ENCODE measurements around the gene WNT9B.

WNT9B gene

DNA sequence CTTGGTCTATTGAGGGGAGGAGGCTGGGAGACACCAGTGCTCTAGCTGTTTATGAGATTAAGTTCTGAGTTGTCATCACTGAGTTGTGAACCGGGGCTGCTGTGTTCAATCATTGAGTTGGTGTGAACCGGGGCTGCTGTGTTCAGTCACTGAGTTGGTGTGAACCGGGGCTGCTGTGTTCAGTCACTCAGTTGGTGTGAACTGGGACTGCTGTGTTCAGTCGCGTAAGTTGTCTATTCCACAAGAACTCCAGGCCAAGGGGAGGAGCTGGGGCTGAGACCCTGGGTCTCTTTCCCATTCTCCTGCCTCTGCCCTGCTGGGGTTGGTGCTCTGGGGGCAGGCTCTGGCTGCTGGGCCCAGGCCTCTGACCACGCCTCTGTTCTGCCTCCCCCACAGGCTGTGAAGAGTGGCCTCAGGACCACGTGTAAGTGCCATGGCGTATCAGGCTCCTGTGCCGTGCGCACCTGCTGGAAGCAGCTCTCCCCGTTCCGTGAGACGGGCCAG lies 24.5 kb downstream of the WNT9B start:
- H3K27ac ChIP-seq = no peak overlapping the region
- no peak overlapping the region for H3K4me3 ChIP-seq

DNA sequence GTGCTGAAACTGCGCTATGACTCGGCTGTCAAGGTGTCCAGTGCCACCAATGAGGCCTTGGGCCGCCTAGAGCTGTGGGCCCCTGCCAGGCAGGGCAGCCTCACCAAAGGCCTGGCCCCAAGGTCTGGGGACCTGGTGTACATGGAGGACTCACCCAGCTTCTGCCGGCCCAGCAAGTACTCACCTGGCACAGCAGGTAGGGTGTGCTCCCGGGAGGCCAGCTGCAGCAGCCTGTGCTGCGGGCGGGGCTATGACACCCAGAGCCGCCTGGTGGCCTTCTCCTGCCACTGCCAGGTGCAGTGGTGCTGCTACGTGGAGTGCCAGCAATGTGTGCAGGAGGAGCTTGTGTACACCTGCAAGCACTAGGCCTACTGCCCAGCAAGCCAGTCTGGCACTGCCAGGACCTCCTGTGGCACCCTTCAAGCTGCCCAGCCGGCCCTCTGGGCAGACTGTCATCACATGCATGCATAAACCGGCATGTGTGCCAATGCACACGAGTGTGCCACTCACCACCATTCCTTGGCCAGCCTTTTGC lies 25.0 kb downstream of the WNT9B start:
- H3K27ac ChIP-seq = peak overlapping the region in 1 of 21 experiments; percentile 34

DNA sequence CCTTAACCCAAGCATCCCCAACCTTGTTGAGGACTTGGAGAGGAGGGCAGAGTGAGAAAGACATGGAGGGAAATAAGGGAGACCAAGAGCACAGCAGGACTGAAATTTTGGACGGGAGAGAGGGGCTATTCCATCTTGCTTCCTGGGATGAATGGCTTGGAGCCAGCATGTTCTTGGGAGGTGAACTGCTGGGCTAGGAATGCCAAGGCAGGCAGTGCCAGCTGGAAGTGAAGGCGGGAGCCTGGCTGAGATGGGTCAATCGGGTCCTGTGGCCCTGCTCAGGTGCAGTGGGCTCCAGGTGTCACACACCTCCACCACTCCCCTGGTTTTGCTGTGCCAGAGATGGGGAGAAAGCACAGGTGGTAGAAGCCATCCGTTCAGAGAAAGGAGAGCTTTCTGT lies 25.5 kb downstream of the WNT9B start:
- Histone ChIP-seq H3K27ac (peak overlapping the region in 2 of 21 experiments; percentile 17 to 34), H3K4me3 (no peak overlapping the region)

More for the DNA sequence above, 25.0 kb downstream of the WNT9B start:
- no peak overlapping the region for H3K4me3 ChIP-seq

DNA sequence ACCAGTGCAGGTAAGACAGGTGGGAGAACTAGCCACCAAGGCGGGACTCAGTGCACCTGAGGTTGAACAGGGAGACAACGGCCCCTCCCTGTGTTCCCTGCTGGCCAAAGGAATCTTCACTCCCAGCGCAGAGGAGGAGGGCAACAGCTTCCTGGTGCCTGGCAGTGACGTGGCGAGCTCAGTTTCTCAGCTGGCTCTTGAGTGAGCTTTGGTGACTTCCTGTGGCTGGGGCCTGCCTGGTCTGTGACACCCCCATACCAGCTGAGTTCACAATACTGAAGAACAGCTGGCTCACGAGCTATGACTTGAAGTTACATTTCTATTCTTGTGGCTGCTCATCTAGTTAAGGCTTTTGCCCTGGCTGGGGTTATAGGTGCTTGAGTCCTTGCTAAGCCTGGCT lies 26.1 kb downstream of the WNT9B start:
- H3K27ac ChIP-seq = peak overlapping the region in 4 of 21 experiments; percentile 12 to 65 (median 24)
- H3K4me3 ChIP-seq = no peak overlapping the region

DNA sequence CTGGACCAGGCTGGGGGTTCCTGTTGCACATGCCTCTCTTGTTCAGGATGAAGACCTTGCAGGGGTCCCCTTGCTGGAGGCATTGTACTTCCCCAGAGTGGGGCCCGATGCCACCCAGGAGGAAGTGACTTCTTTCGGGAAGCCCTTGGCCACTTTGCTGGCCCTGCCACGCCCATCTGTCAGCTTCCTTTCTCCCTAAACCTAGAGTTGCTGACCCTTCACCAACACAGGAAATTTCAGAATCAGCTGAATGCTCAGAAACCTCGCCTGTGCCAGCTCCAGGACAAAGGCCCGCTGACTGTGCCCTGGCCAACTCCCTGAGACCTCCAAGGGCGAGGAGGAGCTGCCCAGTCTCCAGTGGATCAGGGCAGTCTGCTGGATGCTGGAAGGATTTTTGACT lies 26.7 kb downstream of the WNT9B start:
- Histone ChIP-seq H3K27ac (peak overlapping the region in 5 of 21 experiments; percentile 17 to 65 (median 32)), H3K4me3 (no peak overlapping the region)

DNA sequence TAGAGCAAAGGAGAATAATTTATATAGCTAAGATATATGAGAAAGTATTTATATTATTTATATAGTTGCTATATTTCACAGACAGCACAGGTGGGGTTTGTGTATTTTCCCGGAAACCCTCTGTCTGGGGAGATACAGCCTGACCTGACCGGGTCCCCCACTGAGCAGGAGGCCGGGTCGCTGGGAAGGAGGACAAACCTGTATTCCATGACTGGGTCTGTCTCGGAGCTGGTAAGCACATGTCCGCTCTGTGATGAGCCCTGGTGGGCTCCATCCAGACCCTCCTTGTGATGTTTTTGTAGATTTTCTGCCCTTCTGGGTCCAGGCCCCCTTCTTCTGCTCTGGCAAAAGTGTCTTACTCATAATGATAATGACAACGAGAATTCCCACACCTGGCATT lies 27.7 kb downstream of the WNT9B start:
- H3K27ac ChIP-seq = peak overlapping the region in 1 of 21 experiments; percentile 30
- no peak overlapping the region for H3K4me3 ChIP-seq

DNA sequence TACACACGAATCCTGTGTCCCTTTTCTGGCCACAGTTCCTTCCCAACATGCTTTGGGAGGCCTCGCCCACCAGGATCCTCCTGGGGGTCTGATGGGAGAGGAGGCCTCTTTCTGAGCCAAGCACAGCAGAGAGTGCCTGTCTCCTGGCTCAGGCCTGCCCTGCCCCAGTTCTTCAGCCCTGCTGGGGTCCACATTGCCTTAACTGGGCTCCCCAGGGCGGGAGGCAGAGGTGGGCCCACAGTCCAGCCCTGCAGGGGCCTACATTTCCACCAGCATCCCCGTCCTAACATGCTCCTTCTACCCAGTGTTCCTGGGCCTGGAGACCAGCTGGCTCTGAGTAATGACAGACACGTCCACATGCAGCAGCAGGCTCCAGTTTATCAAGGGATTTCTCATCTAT lies 29.6 kb downstream of the WNT9B start:
- H3K27ac ChIP-seq = no peak overlapping the region

DNA sequence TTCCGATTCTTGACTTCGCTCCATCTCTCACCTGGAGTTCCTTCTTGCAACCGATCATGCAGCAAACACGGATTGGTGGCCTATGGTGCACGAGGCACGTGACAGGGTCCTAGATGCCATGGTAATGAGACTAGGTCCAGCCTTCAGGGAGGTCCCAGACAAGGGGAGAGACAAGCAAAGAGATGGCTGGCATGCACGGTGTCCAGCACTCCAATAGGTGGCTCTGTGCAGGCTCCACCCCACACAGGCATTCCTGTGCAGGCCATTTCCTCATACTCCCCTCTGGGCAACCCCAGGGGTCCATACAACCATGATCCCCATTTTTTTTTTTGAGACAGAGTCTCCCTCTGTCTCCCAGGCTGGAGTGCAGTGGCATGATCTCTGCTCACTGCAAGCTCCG lies 31.3 kb downstream of the WNT9B start:
- Histone ChIP-seq H3K4me3 (no peak overlapping the region), H3K27ac (no peak overlapping the region)

More for the DNA sequence above, 29.6 kb downstream of the WNT9B start:
- H3K4me3 ChIP-seq = no peak overlapping the region

DNA sequence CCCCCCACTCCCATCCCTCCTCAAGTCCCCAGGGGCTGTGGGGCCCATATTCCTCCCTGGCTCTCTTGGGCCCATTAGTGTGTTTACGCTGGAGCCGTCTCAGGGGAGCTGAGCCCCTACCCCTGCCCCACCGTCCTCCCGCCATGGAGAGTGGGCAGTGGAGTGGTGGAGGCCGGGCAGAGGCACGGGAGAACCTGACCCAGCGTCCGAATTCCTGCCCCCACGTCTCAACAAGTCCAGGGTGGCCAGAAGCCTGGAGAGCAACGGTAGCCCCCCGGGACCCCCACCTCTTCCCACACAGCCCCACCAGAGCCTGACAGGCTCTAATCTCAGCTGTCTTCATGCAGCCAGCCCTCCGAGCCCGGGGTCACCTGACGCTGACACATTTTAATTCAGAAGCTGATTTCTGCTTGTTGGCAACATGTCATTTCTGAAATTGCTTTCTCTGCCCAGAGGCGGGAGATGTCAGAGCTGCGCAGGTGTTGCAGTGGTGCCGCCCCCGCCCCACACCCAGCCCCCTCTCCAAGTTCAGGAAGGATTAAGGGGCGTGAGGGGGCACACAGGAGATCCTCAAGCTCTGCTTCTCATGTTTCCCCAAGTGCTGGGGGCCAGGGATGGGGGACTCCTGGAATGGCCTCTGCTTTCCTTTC lies 32.6 kb downstream of the WNT9B start:
- no peak overlapping the region for H3K4me3 ChIP-seq
- no peak overlapping the region for H3K27ac ChIP-seq

DNA sequence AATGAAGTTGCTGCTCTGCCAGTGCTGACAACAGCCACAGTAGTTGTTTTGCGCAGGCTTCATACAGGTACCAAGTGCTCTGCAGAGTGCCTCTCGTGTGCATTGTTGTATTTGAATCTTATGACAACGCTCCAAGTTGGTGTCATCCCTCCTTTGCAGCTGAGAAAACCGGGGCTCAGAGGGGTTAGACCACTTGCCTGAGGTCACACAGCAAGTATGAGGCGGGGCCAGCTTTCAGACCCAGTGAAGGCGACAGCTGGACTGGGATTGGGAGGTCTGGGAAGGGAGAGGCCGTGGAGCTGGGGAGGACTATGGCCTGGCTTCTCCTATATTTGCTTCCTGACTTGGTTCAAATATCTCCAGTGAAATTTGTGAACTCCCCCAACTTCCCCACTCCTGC lies 33.2 kb downstream of the WNT9B start:
- Histone ChIP-seq H3K27ac (no peak overlapping the region), H3K4me3 (no peak overlapping the region)

DNA sequence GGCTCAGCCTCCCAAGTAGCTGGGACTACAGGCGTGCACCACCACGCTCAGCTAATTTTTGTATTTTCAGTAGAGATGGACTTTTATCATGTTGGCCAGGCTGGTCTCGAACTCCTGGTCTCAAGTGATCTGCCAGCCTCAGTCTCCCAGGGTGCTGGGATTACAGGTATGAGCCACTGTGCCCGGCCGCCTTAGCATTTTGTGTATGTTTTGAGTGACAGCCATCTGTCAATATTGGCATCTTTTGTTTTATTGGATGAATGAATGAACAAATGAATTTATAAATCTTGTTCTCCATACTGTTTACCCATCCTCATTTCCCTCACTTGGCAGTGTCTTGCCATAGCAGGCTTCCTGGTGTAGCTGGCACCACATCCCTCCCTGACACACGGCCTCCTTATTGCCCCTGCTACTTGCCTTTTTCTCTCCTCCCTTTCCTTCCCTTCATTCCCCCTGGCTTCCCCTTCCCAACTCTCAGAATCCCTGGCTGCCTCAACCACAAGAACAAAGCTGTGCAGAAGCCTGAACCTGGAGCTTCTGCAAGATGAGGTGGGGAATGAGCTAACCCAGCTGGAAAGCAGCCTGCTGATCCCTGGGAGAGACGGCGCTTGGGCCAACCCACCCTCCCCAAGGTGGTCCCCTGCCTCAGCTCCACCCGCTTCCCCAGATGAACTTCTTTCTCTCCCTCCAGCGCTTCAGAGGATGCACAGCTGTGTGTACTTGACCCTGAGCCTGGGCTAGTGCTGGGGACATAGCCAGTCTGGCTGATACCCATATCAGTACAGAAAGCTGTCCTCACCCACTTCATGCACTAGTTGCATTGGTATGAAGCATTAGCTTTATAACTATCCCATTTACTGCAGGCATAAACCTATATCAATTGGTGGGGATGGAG lies 34.3 kb downstream of the WNT9B start:
- Histone ChIP-seq H3K27ac (no peak overlapping the region), H3K4me3 (no peak overlapping the region)

DNA sequence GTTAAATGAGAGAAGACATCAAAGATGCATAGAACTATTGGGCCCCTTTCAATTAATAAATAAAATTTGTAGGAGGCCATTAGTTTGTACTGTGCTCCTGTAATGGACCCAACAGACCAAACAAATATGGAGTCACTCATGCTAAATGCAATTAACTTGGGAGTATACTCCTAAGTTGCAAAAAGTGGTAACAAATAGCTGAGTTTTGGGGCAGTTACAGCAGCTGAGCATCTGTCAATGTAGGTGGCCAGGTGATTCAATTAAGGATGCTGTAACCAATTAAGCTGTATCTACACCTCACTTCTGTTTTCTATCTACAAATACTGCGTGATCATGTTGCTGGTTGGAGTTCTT lies 34.9 kb downstream of the WNT9B start:
- Histone ChIP-seq H3K4me3 (no peak overlapping the region), H3K27ac (no peak overlapping the region)

DNA sequence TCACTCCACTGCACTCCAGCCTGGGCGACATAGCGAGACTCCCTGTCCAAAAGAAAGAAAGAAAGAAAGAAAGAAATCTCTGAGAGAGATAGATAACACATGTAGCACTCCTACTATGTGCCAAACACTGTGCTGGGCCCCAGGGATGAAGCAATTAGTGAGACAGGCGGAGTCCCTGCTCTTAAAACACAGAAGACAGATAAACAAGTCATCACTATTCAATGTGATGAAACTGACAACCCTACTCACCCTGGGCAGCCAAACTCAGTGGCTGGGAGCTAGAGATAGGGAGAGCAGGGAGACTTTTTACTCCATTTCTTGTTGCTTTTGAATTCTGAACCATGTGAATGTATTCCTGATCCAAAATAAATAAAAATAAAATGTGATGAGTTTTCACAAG lies 36.3 kb downstream of the WNT9B start:
- Histone ChIP-seq H3K27ac (no peak overlapping the region), H3K4me3 (no peak overlapping the region)

DNA sequence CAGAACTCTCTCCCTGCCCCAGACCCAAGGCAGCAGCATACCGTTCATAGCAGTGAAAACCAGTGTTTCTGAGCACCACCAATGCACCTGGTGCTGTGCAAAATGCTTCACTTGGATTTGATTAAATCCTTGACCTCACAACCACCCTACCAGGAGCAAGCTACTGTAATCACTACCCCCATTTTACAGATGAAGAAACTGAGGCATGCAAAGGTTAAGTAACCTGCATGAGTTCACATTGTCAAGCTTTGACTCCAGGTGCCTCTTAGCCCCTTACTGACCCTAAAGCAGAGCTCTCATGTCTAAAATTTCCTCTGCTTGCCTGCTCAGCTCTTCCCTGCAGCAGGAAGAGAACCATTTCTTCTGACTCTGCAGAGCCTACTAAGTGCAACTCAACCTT lies 37.3 kb downstream of the WNT9B start:
- H3K27ac ChIP-seq = no peak overlapping the region
- no peak overlapping the region for H3K4me3 ChIP-seq

DNA sequence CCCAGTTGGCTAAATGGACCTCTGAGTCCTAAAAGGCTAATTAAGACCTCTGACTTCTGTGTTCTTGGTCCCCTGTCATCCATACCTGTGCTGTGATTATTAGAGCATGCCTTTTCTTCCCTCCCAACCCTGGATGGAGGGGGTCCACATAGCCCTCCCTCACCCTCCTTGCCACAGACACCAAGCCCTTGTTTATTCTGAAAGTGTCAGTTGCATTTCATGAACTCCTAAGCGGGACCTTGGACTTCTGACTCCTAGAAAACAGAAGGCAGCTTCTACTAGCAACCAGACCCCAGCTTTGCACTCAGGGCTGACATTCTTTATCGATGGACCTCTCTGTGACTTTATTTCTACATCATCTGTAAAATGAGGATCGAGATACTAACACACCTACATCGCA lies 38.1 kb downstream of the WNT9B start:
- no peak overlapping the region for H3K27ac ChIP-seq
- no peak overlapping the region for H3K4me3 ChIP-seq

DNA sequence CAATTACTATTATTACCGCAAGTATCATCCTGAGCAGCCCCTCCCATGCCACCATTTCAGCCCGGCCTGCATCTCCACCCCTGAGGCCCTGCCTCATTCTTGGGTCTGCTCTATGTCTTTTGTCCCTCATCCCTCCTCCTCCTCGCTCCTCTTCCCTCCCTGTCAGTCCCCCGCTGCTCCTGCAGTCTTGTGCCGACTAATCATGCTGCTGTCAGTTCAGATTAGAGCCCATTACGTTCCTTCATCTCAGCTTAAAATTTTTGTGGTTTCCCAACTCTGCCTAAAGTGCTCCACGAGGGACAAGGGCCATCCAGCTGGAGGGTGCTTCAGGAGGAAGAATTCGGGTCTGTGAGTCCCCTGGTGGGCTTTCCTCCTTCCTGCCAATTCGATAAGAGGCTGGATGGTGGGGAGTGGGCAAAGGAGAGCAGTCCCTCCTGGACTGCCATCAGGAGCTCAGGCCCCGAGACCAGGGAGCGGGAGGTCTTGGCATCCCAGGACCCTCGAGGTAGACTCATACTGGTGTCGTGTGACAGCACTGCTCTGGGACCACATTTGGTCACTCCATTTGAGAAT lies 38.7 kb downstream of the WNT9B start:
- H3K27ac ChIP-seq = no peak overlapping the region
- no peak overlapping the region for H3K4me3 ChIP-seq

DNA sequence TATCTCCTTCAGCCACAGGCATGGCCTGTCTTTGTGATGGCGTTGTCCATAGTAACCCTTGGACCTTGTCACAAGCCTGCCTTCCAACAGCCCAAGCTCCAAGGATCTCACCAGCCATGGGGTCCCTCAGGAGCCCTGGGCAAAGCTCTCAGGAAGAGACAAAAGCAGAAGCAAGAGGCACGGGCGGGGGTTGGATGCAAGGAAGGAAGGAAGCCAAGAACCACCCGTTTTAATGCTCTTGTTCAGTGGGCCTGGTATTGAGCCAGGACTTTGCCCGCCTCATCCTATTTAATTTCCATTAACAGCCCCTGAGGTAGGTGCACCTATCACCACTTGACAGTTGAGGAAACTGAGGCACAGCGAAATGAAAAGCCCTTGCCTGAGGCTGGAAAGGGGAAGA lies 39.3 kb downstream of the WNT9B start:
- Histone ChIP-seq H3K27ac (no peak overlapping the region), H3K4me3 (no peak overlapping the region)

DNA sequence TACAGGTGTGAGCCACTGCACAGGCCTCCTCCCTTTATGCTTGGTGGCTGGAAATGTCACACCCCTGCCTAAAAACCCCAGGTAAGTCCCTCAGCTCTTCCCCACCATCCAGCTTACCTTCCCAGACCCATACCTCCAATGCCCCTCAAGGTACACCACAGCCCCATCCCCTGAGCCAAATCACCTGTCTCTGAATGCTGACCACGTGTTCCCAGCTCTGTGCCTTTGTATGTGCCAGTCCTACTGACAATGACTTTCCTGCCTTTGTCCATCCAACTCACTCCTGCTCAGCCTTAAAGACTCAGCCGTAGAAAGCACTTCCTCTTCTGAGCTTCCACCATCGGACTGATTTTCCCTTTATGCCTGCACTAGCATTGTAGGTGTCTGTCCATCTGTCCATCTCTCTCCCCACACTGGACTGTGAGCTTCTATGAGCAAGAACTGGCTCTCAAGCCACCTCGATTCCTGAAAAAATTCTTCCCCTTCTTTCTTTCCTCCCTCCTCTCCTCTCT lies 40.9 kb downstream of the WNT9B start:
- Histone ChIP-seq H3K27ac (no peak overlapping the region), H3K4me3 (no peak overlapping the region)

DNA sequence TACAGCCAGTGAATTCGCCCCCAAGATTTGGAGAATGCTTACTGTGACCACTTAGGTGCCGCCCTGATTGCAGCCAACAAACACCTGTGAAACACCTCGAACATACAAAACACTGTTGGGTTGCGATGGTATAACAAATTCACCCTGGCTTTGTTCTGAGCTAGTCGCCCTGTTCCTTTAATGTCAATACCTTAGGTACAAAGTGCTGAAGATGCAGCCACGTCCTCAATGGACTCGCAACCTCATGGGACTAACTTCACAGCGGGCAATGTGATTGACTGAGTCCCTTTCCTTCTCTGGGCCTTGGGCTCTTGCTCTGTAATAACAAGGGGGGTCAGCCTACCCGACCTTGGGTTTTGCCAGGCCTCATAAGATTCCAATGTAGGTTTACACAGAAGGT lies 42.6 kb downstream of the WNT9B start:
- no peak overlapping the region for H3K4me3 ChIP-seq
- no peak overlapping the region for H3K27ac ChIP-seq

DNA sequence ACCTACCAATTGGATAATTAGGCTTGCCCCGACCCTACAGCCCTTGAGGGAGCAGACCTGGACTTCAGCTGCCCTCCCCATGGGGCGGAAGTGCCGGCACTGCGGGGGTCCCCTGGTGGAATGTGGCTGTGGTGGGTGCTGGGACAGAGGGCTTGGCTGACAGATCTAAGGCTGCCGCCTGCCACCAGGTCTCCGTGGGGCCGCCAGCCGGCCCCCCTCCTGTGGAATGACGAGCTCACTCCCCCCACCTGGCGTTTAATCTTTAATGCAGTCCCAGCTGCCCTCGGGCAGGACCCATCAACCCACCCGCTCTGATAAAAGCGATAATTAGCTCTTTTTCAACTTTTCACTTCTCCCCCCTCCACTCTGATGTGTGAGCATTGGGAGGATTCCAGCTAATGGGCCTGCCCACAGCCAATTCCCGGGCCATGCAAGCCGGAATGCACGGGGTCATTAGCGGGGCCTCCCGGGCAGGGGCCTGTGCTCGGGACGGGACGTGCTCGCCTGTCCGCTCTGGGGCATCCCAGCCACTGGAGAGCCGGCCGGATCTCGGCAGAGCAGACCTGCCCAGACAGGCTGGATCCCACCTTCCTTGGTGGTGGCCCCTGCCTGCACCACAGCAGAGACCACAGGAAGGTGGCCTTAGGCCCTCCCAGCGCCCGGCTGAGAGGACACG lies 43.2 kb downstream of the WNT9B start:
- no peak overlapping the region for H3K4me3 ChIP-seq
- H3K27ac ChIP-seq = no peak overlapping the region
